Right ventricle myocardium superior (tissue), 1 donor: ENCODE measurements around the gene SNAP23. TPM values are rescaled to one million over a fixed set of nuclear protein-coding genes. Genes with fewer than 3 reads are reported as not detected.
A peak's percentile ranks its signal among the peaks of the same experiment; 100 is the strongest.

Experiments
- ATAC-seq: fragments of 200-7000 bp; cut with Tn5 transposase; one replicate; pipeline ENCODE4 v1.9.1; 2020; ENCODE audit warnings: mild to moderate bottlenecking; ENCODE audit not compliant: poor library complexity
- DNase-seq: peaks from one replicate; pipeline ENCODE4 v3.0.0-alpha.2; 2020
- intact Hi-C: fragments of 100-400 bp; cut with DNase I; formaldehyde crosslinking; loops from one replicate; pipeline ENCODE4 v1.11.2; 2022
- total RNA-seq: library from RNA; stranded (reverse); fragmentation: NEBNext Ultra II Directional; extraction: Animal tissue kit (Norgen Biotek cat#: 25700); gene quantifications from one replicate; pipeline ENCODE4 v1.2.1, GENCODE V29; 2021
- donor health status: DM: no; HTN: yes; CAD: no; lungs with severe emphysema.

SNAP23 gene
- total RNA-seq, 1 donor from 2014 or later, result 21.2 TPM

DNA sequence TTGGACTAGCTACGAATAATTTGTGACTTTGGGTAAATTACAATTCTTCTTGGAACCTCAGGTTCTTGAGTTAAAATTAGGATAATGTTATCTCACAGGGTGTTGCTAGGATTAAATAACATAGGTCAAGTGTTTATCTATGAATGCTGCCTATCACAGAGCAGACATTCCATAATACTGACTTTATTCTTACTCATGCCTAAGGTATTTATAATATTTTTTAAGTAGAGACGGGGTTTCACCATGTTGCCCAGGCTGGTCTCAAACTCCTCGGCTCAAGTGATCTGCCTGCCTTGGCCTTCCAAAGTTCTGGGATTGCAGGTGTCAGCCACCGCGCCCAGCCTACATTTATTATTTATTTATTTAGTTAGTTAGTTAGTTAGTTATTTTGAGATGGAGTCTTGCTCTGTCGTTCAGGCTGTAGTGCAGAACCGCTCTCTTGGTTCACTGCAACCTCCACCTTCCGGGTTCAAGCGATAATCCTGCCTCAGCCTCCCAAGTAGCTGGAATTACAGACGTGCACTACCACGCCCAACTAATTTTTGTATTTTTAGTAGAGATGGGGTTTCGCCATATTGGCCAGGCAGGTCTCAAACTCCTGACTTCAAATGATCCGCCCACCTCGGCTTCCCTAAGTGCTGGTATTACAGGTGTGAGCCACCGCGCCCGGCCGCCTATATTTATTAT is 3.8 kb upstream of the SNAP23 start:
- intact Hi-C loops, result no loop called here
- no peak for DNase-seq
- ATAC-seq, result no peak

DNA sequence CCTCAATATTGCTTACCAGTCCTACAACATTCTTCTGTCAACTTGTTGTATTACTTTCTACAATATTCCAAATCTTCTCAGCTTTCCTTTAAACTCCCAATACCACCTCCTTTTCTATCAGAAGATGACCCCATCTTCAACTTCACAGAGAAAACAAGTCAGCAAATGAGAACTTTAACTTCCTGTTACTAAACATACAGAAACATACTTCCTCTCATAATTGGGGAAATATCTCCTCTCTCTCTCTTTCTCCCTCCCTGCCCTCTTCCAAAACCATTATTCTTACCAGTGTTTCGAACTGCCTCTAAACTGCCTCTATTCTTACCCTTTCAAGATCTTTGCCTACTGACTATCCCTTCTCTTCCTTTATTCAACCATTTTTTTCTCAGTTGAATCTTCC is 1.8 kb upstream of the SNAP23 start:
- intact Hi-C loops, result no loop called here
- no peak for DNase-seq
- no peak for ATAC-seq

DNA sequence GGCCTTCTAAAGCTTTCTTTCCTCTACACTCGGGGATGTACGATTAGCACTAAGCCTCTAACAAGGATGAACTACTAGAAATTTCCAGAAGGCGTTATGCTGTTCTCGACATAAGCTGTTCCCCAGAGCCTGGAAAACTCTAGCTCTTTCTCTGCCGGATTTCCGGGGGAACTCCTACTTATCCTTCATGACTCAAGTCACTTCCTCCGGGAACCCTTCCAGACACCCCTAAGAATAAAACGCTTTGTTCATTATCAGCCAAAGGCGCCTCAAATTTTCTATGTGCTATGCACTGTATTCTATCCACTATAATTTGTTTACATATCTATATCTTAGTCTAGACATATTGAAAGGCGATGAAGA is 455 bp upstream of the SNAP23 start:
- no peak for DNase-seq
- intact Hi-C loops, result no loop called here
- peak; percentile 26 for ATAC-seq

DNA sequence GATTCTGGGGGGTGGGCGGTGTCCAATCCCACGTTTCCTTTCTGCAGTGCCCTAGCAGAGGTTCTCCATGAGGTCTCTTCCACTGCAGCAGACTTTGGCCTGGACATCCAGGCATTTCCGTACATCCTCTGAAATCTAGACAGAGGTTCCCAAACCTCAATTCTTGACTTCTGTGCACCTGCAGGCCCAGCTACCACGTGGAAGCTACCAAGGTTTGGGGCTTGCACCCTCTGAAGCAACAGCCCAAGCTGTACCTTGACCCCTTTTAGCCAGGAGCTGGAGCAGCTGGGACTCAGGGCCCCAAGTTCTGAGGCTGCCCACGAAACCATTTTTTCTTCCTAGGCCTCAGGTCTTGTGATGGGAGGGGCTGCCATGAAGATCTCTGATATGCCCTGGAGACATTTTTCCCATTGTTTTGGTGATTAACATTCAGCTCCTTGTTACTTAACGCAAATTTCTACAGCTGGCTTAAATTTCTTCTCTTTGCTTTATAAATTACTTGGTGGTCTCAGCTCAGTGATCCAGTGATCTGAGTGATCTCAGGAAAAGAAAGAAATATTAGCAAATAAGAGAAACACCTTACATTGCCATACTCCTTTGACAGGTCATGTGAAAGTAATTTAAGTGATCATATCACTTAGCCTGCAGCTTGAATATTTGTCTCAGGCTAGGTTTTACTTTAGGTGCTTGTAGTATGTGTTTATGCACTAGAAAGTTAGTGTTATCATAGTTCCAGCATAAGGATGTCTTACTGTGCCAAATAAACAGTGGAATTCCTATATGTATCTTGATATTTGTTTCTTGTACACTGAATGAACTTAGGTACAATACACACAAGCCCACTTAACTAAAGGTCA is 3.0 kb downstream of the SNAP23 start:
- no peak for DNase-seq
- intact Hi-C loops, result no loop called here
- no peak for ATAC-seq

DNA sequence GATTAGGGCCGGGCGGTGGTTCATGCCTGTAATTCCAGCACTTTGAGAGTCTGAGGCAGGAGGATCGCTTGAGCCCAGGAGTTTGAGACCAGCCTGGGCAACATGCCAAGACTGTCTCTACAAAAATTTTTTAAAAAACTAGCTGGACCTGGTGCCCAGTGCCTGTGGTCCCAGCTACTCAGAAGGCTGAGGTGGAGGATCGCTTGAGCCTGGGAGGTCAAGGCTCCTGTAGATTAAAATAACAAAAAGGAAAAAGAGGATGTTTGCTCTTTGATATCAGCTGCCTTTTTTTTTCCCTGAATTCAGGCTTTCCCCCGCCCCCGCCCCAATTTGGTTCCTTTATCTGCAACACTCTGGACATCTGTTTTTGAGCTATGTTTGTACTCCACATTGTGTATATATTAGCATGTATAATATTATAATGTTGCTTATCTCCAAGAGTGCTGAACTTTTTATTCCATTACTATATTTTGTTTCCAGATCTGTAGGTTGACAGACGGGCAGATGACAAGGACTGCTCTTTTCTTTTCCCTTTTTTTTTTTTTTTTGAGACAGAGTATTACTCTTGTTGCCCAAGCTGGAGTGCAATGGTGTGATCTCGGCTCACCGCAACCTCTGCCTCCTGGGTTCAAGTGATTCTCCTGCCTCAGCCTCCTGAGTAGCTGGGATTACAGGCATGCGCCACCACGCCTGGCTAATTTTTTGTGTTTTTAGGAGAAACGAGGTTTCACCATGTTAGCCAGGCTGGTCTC is 4.6 kb downstream of the SNAP23 start:
- no peak for DNase-seq
- intact Hi-C loops, result no loop called here
- no peak for ATAC-seq

DNA sequence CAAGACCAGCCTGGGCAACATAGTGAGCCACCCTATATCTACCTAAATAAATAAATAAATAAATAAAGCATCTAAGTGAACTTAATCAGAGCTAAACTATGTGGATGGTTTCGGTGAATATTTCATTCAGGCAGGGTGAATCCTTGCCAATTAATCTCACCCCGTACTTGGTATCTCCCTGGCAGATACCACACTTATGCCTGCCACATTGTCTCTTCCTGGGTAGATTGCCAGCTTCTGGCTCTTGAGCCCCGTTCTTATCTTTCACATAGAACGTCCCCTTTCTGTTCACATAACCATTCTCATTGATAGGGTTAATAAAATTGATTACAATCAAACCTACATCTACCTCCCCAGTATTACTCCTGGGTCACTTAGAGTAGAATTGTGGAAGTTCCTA is 7.0 kb downstream of the SNAP23 start:
- ATAC-seq, result no peak

DNA sequence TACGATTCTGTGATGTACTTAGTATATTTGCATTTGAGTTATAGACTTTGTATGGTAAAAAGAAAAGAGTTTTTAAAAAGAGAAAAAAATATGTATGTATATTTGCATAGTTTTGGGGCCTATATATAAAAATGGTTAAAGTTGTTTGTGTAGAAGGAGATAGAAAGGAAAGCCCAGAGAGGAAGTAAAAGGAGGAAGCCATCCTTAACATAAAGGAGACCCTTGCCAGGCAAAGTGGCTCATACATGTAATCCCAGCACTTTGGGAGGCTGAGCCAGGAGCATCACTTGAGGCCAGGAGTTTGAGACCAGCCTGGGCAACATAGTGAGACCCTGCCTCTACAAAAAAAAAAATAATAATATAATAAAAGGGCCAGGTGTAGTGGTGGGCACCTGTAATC is 8.4 kb downstream of the SNAP23 start:
- no peak for DNase-seq
- intact Hi-C loops, result no loop called here
- ATAC-seq, result no peak

More for the DNA sequence above, 7.0 kb downstream of the SNAP23 start:
- intact Hi-C loops, result no loop called here
- no peak for DNase-seq

DNA sequence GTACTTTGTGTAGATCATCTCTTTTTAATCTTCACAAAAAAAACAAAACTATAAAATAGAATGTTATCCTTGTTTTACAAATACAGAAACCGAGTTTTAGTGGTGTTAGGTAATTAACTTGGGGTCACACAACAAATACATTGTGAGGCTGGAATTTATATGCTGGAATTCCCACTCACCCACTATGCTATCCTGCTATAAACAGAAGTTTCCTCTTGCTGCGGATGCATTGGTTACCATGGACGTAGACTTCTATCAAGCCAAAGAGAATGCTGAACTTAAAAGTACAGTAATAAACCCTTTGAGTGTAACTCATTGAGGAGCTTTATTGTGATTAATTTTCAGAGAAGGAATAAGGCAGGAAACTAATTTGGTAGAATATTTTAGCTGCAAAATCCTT is 9.2 kb downstream of the SNAP23 start:
- intact Hi-C loops, result no loop called here
- DNase-seq (no peak), ATAC-seq (no peak)

DNA sequence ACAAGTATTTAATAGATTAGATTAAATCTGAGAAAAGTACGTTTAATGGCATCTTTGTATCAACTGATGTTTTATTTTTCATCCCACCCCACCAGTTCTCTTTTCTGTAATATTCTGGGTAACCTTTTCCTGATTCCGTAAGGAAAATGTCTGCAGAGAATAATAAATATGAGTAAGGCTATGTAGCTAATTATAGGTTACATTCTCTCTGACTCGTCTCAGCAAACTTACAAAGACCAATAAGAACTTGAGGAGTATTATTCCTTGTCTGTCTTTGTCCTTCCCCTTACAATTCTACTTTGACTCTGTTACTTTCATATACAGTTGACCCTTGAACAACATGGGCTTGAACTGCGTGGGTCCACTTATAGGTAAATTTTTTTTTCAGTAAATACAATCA is 12.1 kb downstream of the SNAP23 start:
- intact Hi-C loops, result no loop called here
- DNase-seq (no peak), ATAC-seq (no peak)

DNA sequence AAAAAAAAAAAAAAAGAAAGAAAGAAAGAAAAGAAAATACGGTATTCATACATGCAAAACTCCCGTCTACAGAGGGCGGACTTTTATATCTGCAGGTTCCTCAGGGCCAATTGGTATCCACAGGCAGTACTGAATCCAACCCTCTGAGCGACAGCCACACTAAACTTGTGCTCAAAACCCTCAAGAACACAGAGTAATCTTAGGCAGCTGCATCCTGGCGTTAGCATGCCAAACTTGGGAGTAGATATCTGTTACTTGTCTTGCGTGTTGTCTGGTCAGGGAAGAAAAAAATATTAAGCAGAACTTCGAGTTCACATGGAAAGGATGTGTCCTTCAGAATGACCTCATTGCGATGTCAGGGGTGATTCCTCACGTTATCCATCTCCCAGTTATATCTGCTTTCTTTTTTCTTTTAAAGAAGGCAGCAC is 12.8 kb downstream of the SNAP23 start:
- DNase-seq (no peak), ATAC-seq (peak; percentile 34)
- intact Hi-C loops, result no loop called here

DNA sequence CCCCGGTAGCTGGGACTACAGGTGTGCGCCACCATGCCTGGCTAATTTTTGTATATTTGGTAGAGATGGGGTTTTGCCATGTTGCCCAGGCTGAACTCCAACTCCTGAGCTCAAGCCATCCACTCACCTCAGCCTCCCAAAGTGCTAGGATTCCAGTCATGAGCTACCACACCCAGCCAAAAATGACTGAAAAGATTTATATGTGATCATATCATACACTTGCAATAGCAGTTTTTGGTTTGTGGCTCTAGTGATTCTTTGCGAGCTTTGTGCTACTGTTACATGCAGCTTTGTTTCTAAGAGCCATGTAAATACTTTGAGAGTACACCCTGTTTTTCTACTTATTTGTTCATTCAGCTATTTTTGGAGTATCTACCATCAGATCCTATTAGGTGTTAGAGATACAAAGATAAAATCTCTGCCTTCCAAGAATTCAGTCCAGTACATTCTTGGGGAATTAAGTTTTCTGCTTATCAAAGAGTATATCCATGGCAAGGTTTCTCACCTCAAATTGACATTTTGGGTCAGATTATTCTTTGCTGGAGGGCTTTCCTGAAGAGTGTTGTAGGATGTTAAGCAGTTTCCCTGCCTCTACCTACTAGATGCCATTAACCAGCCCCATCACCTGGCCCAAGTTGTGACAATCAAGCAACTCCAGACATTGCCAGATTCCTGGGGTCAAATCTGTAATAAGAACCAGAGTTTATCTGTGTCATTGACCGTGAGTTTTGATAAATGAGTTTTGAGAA is 15.0 kb downstream of the SNAP23 start:
- intact Hi-C loops, result no loop called here
- DNase-seq, result no peak
- ATAC-seq, result no peak

DNA sequence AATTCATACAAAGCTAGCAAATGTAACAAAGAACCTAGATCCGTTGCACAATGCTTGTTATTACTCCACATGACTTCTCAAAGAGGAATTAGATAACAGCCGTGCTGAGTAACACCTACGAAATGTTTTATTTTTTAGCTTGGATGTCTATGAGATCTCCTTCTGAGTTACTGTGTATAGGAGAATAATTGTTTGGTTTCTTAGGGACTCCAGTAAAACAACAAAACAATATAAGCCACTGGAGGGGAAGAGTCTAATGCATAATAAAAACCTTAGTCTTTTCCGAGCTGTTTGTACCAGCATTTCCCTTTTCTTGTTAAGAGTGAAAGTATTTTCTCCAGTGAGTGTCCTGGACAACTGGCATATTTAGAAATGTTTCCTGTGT is 15.6 kb downstream of the SNAP23 start:
- ATAC-seq (no peak), DNase-seq (no peak)
- intact Hi-C loops, result no loop called here

DNA sequence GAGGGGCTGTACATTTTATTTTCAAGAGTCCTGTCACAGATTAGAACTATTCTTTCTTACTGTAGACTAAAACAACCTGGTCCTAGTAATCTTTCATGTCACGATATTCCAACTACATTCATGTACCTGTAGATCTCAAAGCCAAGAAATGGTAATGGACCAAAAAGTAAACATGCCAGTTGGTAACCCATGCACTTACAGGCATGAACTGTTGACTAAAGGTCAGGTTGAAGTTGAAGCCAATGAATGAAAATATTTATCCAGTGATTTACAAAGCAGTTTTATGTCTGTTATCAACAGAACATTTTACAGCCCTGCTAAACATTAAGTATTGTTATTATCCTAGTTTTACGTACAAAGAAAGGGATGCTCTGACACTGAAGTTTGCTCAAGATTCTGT is 27.9 kb downstream of the SNAP23 start:
- intact Hi-C loops, result no loop called here
- DNase-seq (no peak), ATAC-seq (no peak)

DNA sequence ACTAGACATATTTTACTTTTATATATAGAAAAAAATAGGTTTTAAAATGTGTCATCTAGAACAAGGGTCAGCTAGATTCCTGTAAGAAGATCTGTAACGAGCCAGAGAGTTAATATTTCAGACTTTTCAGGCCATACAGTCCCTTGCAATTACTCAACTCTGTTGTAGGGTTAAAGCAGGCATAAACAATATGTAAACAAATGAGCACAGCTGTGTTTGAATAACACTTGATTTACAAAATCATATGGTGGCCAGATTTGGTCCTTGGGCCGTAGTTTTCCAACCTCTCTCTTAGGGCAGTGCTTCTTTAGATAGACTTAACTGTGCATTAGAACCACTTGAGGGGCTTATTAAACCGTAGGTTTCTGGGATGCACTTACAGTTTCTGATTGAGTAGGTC is 33.5 kb downstream of the SNAP23 start:
- intact Hi-C loops, result no loop called here
- DNase-seq (no peak), ATAC-seq (no peak)

DNA sequence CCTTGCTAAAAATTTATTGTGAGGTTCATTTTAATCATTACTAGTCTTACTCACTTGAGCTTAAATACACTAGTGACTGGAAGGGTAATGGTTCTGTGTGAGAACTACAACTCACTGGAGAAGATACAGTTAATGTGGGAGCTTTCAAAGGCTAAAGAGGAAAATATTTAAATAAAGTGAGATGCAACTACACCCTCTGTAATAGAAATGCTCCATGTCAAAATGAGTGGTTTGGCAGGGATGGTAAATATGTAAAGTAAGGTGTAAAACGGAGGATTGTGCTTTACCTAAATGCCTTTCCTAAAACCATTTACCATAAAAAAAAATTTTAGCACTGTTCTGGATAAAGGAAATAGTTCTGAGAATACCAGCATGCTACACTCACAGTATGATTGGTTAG is 37.8 kb downstream of the SNAP23 start:
- DNase-seq (no peak), ATAC-seq (no peak)
- intact Hi-C loops, result no loop called here

DNA sequence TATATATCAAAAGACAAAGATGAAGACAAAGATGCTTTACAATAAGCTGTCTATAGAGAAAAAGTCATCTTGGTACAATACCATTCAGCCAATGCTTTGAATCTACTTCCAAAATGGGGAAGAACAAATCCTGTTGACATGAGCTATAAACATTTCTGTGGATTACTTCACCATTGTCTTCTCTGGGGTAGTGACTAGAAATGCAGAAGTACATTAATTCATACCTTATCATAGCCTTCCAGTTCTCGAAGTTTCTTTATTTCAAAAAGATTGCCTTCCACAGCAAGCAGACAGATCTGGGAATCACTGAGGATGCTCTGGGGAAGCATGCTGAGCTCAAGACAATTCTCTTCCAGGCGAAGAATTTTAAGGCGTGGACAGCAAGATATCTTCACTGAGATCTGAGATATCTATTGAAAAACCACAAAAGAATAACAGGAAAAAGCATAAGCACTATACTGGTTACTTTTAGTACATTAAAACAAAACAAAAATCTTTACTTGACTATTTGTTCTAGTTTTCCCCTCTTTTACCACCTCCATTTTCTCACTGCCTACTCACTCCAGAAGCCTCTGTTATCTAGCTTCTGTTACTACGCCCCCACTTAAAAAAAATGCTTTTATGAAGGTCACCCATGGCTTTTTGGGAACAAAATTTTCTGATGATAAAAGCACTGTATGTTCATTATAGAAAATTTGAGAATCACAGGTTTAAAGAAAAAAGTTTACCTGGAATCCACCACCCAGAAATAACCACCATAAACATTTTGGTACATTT is 49.6 kb downstream of the SNAP23 start:
- intact Hi-C loops, result loop anchor here (10.0 kb wide), 1 partner anchor 100 kb away; no protein-coding TSS in a partner anchor
- DNase-seq, result no peak
- no peak for ATAC-seq

DNA sequence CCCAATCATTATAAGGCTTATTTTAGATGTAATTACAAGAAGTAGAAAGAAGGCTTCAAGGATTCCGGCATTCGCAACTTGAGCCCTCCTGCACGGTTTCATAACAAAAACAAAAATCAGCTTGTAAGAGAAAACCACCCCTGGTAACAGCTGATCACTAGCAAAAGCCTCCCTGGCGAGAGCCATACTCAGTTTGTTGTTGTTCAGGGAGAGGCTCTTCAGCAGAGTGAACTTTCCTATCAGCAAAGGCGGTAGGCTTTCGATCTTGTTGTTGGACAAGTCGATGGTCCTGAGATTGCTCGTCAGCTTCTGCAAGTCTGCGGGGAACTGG is 52.4 kb downstream of the SNAP23 start:
- DNase-seq (no peak), ATAC-seq (peak; percentile 13)
- intact Hi-C loops, result loop anchor here (10.0 kb wide), 1 partner anchor 97 kb away; no protein-coding TSS in a partner anchor
